ENCODE measurements around the gene BTBD9.
"Not testable (repeated sequence)": the region's sequence is repeated elsewhere in the genome, so short reads cannot be mapped to it uniquely, and the experiment has no call there.

GRCh38 chr6:38425788-38426488 is 213.8 kb downstream of the BTBD9 start:
- not testable (repeated sequence) for TF ChIP-seq CTCF, POLR2A (IDR thresholded peaks at IDR 0.05)

Measured in lower leg skin (tissue), 3 donors.